Hepatocyte (in vitro differentiated cells): Measurements from ENCODE around the gene KCNE5. TPM values are rescaled to one million over a fixed set of nuclear protein-coding genes. Genes with fewer than 3 reads are reported as not detected.

Source experiments
- DNase-seq: peaks from one replicate; pipeline ENCODE4 v3.0.0-alpha.2; 2016; ENCODE audit warnings: low spot score
- H2AFZ ChIP-seq: fragments of 200-600 bp; sonication (generic); 2 replicates; pipeline ENCODE4 v1.6.0; 2016; ENCODE audit warnings: antibody characterized with exemption, mild to moderate bottlenecking
- H3K27ac ChIP-seq: fragments of 200-600 bp; sonication (generic); 2 replicates; pipeline ENCODE4 v1.5.1; 2016; ENCODE audit warnings: mild to moderate bottlenecking
- H3K27me3 ChIP-seq: fragments of 200-600 bp; sonication (generic); 2 replicates; pipeline ENCODE4 v1.6.1; 2016
- H3K36me3 ChIP-seq: fragments of 200-600 bp; sonication (generic); replicated peaks from 2 replicates; pipeline ENCODE4 v1.5.1; 2016; ENCODE audit warnings: low read depth; ENCODE audit not compliant: insufficient read depth
- H3K4me1 ChIP-seq: fragments of 200-600 bp; sonication (generic); 2 replicates; pipeline ENCODE4 v1.5.1; 2016; ENCODE audit warnings: mild to moderate bottlenecking, moderate library complexity; ENCODE audit not compliant: insufficient read depth
- H3K4me2 ChIP-seq: fragments of 200-600 bp; sonication (generic); 2 replicates; pipeline ENCODE4 v1.6.0; 2016
- H3K4me3 ChIP-seq: fragments of 200-600 bp; sonication (generic); 2 replicates; pipeline ENCODE4 v1.5.1; 2016; ENCODE audit warnings: mild to moderate bottlenecking
- H3K79me2 ChIP-seq: fragments of 200-600 bp; sonication (generic); 2 replicates; pipeline ENCODE4 v1.6.0; 2017; ENCODE audit warnings: mild to moderate bottlenecking
- H3K9me2 ChIP-seq: fragments of 200-600 bp; sonication (generic); replicated peaks from 2 replicates; pipeline ENCODE4 v1.6.0; 2017; ENCODE audit warnings: mild to moderate bottlenecking; ENCODE audit not compliant: insufficient read depth
- H3K9me3 ChIP-seq: fragments of 200-600 bp; sonication (generic); 2 replicates; pipeline ENCODE4 v1.5.1; 2016; ENCODE audit warnings: low read depth, mild to moderate bottlenecking
- H4K20me1 ChIP-seq: fragments of 200-600 bp; sonication (generic); 2 replicates; pipeline ENCODE4 v1.6.0; 2016; ENCODE audit warnings: mild to moderate bottlenecking; ENCODE audit not compliant: insufficient read depth, poor library complexity, severe bottlenecking
- CTCF ChIP-seq: fragments of 200-600 bp; sonication (generic); IDR thresholded peaks from 2 replicates; pipeline ENCODE4 v1.5.1; 2016; ENCODE audit warnings: antibody characterized with exemption, mild to moderate bottlenecking; ENCODE audit not compliant: poor library complexity
- EZH2 ChIP-seq: fragments of 200-600 bp; sonication (generic); IDR thresholded peaks from 2 replicates; pipeline ENCODE4 v1.6.1; 2016; ENCODE audit warnings: antibody characterized with exemption, mild to moderate bottlenecking, borderline replicate concordance
- EZH2phosphoT487 ChIP-seq: fragments of 200-600 bp; sonication (generic); IDR thresholded peaks from one replicate; pipeline ENCODE4 v1.6.1; 2018; ENCODE audit warnings: antibody characterized with exemption, mild to moderate bottlenecking, low read depth, moderate library complexity; ENCODE audit not compliant: unreplicated experiment, severe bottlenecking
- WGBS: methylation state at CpG from one replicate; pipeline ENCODE4 v1.1.6; 2016; ENCODE audit warnings: low lambda C conversion rate; ENCODE audit errors: missing lambda C conversion rate; 5-methylcytosine and 5-hydroxymethylcytosine counted together
- polyA plus RNA-seq: library from polyadenylated mRNA; unstranded; fragments of >200 nt; fragmentation: Nextera tagmentation; extraction: Ambion mirVana; gene quantifications from 2 replicates; pipeline ENCODE4 v1.2.1, GENCODE V29; 2016
- total RNA-seq: library from RNA; depleted of rRNA; stranded (reverse); fragments of >200 nt; gene quantifications from 2 replicates; pipeline ENCODE4 v1.2.3, GENCODE V29; 2014

Gene KCNE5
- total and polyA plus RNA-seq, 2 experiments from 2014 or later = 0.10 to 0.16 TPM

DNA sequence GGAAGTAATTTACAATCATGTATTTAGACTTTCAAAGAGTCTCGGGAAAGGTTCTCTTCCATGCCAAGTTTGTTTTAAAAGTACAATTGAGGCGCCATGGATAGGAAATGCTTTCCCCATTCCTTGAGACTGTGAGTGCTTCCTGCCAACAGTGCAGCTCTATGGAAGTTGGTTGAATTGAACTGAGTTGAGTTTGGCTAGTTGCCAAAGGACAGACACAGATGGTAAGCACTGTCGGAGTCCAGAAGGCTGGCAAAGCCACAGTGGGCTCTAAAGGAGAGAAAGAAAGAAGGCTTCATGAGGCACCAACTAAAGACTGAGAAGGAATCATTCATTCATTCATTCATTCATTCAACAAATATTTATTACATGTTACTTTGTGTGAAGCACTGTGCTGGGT lies 4.3 kb upstream of the KCNE5 start:
- Histone ChIP-seq H3K27ac (no peak overlapping the region), H3K79me2 (no peaks in the 10 kb centered on the region), H3K9me3 (no peaks in the 10 kb centered on the region), H3K27me3 (no peaks in the 10 kb centered on the region), H4K20me1 (no peaks in the 10 kb centered on the region), H3K4me3 (no peak overlapping the region), H3K4me1 (no peaks in the 10 kb centered on the region), H3K36me3 (no peaks in the 10 kb centered on the region), H3K9me2 (no peaks in the 10 kb centered on the region), H3K4me2 (no peak overlapping the region), H2AFZ (no peak overlapping the region)
- WGBS = 78% methylated on average over 3 of the region's 3 CpGs
- TF ChIP-seq EZH2phosphoT487 (no peak), CTCF (no peak), EZH2 (no peak)
- peak; percentile 19 for DNase-seq

GRCh38 chrX:109626637-109627036 lies 1.7 kb upstream of the KCNE5 start:
- no peak overlapping the region for H3K4me3 ChIP-seq
- H3K9me3 ChIP-seq = no peaks in the 10 kb centered on the region
- DNase-seq = no peak
- no peaks in the 10 kb centered on the region for H3K79me2 ChIP-seq
- no peaks in the 10 kb centered on the region for H3K27me3 ChIP-seq
- no peak overlapping the region for H2AFZ ChIP-seq
- TF ChIP-seq EZH2phosphoT487 (no peak), EZH2 (no peak), CTCF (no peak)
- WGBS = 77% methylated on average over 4 of the region's 4 CpGs
- H4K20me1 ChIP-seq = no peaks in the 10 kb centered on the region
- H3K36me3 ChIP-seq = no peaks in the 10 kb centered on the region
- peaks cover 7% of the 10 kb centered on the region for H3K4me1 ChIP-seq
- H3K4me2 ChIP-seq = no peak overlapping the region
- H3K27ac ChIP-seq = no peak overlapping the region
- H3K9me2 ChIP-seq = no peaks in the 10 kb centered on the region

GRCh38 chrX:109623997-109624396 lies 975 bp downstream of the KCNE5 start:
- Histone ChIP-seq H3K9me2 (no peaks in the 10 kb centered on the region), H3K9me3 (no peaks in the 10 kb centered on the region), H3K4me1 (peaks cover 7% of the 10 kb centered on the region), H3K27me3 (no peaks in the 10 kb centered on the region), H3K36me3 (no peaks in the 10 kb centered on the region), H4K20me1 (no peaks in the 10 kb centered on the region), H3K79me2 (no peaks in the 10 kb centered on the region), H3K4me3 (no peak overlapping the region), H2AFZ (no peak overlapping the region), H3K4me2 (no peak overlapping the region), H3K27ac (no peak overlapping the region)
- no peak for TF ChIP-seq CTCF
- no peak for TF ChIP-seq EZH2
- TF ChIP-seq EZH2phosphoT487 = no peak
- WGBS = 78% methylated on average over 8 of the region's 8 CpGs
- DNase-seq = no peak

DNA sequence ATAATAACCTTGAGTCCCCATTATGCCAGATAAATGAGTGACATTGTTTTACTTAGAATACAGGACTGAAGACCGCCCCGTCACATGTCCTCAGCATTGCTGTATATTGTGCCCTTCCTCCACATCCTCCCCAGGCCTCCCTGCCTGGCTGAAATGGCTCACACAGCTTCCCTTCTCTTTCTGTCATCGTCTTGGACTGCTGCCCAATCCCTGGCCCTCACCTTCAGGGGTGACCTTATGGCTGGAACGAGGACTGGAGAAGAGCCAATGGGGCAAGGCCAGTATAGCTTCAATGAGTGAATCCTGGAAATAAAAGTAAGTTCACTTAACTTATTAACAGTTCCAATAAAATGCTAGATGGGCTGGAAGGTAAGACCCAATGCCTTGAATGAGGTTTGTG lies 2.7 kb downstream of the KCNE5 start:
- Histone ChIP-seq H3K27ac (no peak overlapping the region), H3K79me2 (no peaks in the 10 kb centered on the region), H3K9me3 (no peaks in the 10 kb centered on the region), H2AFZ (no peak overlapping the region), H3K27me3 (no peaks in the 10 kb centered on the region), H3K4me1 (peaks cover 7% of the 10 kb centered on the region), H4K20me1 (no peaks in the 10 kb centered on the region), H3K9me2 (no peaks in the 10 kb centered on the region), H3K4me2 (no peak overlapping the region), H3K36me3 (no peaks in the 10 kb centered on the region), H3K4me3 (no peak overlapping the region)
- no peak for TF ChIP-seq EZH2phosphoT487
- no peak for TF ChIP-seq CTCF
- TF ChIP-seq EZH2 = no peak
- DNase-seq = no peak
- 79% methylated on average over 4 of the region's 4 CpGs for WGBS
